Measurements from ENCODE around the gene SMC1B.
"Not testable (repeated sequence)": the region's sequence is repeated elsewhere in the genome, so short reads cannot be mapped to it uniquely, and the experiment has no call there.

SMC1B gene

DNA sequence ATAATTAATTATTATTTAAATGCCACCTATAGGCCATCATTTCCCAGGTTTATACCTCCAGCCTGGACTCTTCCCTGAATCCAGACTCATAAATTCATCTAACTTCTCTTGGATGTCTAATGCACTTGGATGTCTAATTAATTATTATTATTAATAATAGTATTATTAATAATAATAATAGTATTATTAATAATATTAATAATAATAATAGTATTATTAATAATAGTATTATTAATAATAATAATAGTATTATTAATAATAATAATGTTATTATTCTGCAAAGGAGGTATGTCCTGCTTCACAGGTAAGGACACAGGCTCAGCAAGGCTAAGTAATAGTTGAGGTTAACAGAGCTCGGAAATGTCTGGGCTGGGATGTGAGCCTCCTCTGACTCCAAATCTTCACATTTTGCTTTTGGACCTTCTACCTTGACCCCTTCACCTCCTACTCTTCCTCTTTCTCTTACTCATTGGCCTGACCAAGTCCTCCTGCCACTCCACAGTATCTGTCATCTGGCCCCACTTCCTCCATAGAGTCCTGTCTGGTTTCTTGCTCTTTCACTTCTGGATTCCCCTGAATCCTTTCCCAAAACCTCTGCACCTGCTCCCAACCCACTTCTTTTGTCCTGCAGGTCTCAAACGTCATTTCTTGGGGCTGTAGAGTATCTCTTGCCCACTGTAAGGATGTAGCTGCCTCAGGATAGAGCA is 8.1 kb upstream of the SMC1B start:
- no peak for DNase-seq

DNA sequence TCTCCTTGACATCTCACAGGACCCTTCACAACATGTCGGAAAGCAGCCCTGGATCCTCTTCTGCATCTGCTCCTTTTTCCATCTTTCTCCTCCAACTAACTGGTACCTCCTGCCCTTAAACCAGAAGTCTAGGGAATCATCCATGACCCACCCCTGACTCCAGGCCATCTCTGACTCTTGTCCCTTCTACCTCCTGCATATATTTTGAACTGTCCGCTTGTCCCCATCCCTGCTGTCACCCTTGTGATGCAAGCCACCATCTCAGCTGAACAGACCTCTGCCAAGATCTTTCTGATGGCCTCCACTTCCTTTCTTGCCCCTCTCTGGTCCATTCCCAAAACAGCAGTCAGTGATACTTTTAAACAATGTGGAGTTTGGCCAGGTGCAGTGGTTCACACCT is 7.1 kb upstream of the SMC1B start:
- no peak for DNase-seq

DNA sequence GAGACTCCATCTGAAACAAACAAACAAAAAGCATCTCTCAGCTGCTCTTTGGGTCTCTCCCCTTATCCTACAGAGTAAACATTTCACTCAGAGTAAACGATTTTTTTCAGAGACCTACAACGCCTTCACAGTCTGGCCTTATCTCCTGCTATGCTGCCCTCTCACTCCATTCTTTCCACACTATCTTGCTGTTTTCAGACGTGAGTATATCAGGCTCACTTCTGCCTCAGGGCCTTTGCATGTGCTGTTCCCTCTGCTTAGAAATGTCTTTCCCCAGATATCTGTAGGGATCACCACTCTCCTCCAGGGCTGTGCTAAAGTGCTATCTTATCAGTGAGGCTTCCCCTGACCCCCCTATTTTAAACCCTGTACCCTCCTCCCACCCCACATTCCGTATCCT is 6.6 kb upstream of the SMC1B start:
- no peak for DNase-seq

DNA sequence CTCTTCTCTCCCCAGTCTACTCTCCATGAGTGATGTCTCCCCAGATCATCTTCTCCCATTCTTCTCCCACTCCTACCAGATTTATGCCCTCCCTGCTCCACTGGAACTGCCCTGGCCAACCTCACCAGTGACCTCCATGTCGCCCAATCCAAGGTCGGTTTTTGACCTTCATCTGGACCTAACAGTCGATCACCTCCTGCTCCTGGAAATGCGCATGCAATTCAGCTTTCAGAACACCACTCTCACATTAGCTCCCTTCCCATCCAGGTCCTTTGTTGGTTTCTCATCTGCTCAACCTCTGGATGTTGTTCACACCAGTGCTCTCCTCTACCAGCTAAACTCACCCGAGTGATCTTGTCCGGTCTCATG is 5.4 kb upstream of the SMC1B start:
- DNase-seq: no peak

DNA sequence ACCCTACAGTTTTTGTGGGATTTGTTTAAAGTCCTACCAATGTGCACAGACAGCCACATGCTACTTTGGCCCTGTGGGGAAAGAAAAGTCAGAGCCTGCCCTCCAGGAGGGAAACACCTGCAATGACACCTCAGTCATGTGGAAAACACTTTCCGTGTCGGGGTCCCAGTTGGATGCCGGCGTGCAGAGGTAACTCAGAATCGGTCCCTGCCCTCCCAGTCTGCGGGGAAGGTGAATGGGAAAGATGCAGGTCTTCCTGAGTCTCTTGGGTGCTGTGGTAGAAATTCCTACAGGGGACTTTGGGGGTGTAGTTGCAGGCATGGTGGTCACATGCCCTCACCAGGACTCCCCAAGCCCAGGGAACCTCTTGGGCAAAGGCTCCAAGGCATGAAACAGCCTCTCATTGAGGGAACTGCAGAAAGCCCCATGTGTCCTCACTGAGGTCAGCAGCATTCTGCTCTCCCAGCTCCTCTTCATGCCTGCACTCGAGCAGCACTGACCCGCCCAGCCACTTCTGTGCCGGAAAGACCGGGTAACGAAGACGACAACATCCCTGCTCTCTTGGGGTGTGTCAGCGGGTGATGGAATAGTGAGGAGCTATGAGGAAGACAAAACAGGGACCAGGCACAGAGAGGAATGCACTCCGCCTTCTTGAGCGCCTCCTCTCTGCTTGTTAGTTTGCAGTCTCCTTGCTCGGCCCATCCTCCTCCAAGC is 4.8 kb upstream of the SMC1B start:
- DNase-seq: no peak

DNA sequence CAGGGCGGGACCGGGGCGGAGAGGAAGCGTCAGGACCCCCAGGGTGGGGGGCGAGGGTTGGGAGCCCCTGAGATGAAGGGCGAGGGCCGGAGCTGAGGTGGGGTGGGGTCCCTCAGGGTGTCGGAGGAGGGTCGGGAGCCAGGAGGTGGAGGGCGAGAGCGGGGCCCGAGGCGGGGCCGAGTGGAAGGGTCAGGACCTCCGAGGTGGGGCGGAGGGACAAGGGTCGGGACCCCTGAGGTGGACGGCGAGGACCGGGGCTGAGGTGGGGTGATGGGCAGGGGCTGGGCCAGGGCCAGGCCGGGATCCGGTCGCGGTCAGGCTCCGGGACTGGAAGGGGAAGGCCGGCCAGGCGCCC is 409 bp downstream of the SMC1B start:
- no peak for DNase-seq

DNA sequence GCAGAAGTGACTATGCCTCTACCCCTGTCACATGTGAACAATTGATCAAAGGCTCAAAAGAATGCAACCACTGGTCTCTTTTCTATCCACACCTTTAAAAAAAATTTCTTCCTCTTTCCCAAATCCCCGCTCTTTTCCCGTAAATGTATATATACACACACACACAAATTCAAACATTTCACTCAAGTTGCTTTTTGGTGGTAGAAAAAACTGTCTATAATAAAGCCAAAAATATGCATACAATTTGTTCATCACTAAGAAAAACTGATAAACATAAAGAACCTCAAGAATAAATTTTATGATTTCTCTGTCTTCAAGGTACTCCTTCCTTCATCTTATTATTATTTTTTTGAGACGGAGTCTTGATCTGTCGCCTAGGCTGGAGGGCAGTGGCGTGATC is 5.6 kb downstream of the SMC1B start:
- no peak for DNase-seq

DNA sequence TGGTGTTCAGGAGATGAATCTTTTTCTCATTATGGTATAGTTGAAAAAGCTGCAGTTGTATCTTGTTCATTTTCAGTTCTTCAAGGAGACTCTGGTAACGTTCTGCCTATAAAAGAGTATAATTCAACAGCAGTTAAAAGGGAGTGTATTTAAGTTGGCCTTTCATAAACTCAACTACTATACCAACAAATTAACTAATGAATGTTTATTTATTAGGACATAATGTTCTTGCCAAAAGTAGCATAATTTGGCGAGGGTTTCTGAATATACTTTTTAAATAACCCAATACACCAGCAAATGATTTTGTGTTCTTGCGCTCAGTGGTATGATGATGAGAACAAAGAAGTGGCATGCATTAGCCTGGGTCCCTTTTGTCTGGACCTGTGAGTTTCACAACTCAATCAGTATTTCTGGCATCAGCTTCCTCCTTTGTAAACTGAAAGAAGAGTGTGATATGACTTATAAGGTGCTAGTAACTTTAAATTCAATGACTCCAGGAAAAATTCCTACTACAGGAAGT is 10.9 kb downstream of the SMC1B start:
- DNase-seq: no peak

DNA sequence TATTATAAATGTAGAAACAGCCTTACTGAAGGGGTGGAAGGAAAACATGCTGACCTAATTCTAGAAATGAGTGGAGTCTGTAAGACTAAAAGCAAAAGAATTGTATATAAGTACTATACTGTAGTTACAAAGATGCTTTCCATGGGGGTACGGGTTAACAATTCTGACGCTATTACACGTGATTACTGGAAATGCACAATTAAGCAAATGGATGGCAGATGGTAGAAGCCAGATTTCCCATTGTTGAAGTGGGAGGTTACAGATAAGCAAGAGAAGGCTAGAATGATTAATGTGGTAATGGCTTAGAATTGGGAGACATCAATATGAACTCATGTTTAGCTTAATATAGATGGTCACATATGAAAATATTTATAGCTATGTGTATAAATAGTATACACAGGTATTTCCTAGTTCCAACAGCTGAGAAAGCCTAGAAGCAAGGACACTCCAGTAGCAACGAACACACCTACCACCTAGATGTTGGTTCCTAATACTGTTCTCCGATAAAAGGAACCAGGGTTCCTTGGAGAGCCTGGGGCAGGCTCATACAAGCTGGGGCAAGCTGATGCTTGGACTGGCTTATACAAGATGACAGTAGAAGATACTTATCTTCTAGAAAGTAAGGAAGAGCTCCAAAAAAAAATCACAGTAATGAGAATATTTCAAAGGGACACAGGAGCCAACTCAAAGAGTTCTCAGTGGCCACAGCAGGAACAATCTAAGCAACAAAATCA is 13.5 kb downstream of the SMC1B start:
- DNase-seq: peak; percentile 69

DNA sequence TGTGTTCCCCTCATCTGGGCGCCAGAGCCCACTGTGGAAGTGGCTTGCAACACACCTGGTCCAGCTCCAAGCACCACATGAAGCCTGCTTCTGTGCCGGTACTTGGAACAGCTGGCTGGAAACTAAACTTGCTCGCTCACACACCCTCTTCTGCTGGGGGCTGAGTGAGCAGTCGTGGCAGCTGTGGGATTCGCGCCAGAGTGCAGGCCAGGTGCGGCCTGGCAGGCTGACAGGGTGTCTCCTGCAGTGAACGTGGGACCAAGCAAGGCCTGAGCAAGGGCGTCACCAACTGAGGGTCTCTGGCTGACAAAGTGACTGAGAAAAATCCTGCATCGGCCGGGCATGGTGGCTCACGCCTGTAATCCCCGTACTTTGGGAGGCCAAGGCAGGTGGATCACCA is 15.2 kb downstream of the SMC1B start:
- DNase-seq: no peak

DNA sequence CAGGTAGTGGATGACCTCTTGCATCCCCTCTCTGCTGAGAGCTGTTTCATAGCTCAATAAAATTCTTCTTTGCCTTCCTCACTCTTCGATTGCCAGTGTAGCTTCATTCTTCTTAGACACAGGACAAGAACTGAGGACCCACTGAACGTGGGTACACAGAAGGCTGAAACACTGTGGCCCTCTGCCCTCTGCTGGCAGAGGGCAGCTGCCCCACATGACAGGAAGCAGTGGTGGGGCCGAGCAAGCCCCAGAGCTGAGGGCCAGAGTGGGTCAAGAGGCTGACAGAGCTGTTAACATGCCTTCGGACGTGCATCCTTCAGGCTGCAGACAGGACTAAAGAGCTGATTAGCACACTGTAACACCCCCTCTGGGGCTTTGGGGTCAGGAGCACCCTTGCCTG is 15.6 kb downstream of the SMC1B start:
- no peak for DNase-seq

DNA sequence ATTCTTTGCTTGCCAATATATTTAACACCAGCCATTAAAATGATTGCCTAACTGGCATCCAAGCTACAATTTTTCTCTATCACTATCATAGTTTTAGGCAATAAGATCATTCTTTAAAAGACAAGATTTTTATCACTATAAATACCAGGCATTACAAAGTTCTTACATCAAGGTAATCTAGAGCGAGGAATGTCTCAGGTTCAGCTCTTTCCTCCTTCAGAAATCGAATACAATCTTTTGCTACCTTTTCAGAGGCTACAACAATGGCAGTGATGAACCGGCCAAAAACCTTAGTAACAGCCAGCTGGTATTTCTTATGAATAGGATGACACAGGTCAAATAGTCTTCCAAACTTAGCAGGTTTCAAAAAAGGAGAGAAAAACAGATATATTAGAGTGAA is 23.9 kb downstream of the SMC1B start:
- DNase-seq: no peak

DNA sequence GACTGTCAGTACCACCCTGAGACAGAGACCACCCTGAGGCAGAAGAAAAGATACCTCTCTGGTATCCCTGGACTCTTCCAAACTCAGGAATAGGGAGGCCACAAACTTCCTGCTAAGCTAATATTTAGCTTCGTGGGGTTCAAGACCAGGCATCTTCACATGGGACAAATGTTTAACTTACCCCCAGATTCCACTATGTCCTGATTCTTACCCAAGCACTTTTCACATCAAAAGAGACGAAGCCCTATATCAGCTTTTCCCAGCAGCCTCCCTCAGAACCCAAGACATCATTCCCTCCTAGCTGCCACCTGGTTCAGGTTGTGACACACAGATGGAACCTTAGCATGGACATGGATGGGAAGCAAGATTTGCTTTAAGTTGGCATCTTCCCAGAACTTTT is 32.1 kb downstream of the SMC1B start:
- no peak for DNase-seq

DNA sequence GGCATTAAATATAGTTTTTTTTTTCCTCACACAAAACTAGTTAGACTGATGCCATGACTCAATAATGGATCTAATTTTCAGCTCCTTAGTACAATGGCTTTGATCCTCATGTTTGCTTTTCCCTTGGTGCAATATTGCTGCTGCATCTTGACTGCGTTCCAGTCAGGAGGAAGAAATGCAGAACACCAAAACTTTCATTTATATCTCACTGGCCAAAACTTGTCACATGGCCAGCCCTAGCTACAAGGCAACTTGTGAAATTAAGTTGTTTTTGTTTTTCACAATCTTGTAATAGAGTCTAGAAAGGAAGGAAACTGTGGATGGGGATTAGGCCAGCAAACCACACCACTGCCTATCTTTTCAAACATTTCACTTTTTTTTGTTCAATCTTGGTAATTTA is 36.7 kb downstream of the SMC1B start:
- no peak for DNase-seq

DNA sequence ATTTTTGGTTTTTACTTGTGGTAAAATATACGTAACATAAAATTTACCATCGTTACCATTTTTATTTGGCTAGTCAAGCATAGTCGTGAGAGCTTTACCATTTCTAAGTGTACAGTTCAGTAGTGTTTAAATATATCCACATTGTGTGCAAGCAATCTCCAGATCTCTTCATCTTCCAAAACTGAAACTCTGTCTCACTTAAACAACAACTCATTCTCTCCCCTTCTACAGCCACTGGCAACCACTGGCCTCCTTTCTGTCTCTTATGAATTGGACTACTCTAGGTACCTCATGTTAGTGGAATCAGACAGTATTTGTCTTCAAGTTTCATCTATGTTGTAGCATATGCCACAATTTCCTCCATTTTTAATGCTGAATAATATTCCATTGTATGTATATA is 37.4 kb downstream of the SMC1B start:
- DNase-seq: no peak

DNA sequence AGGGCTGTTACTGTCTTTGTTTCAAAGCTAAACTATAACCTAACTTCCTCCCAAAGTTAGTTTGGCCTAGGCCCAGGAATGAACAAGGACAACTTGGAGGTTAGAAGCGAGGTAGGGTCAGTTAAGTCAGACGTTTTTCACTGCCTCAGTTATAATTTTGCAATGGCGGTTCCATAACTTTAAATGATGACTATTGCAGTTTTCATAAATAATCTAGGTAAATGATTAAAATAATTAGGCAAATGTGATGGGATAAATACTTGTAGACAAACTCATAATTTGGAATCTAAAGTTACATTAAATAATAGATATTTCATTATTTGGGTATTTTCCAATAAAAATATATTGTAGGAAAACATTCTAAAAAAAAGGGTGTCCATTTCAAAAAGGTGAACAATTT is 39.8 kb downstream of the SMC1B start:
- not testable (repeated sequence) for DNase-seq

DNA sequence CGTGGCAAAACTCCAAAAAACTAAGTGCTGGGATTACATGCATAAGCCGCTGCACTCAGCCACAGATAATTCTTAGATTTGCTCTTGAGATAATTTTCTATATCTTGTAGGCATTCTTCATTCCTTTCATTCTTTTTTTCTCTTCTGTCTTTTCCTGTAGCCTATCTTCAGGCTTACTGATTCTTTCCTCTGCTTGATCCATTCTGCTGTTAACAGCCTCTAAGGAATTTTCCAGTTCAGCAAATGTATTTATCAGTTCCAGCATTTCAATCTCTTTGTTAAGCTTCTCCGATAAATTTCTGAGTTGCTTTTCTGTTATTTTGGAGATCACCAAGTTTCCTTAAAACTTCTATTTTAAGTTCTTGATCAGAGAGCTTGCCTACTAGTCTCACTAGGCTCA is 46.7 kb downstream of the SMC1B start:
- DNase-seq: no peak

DNA sequence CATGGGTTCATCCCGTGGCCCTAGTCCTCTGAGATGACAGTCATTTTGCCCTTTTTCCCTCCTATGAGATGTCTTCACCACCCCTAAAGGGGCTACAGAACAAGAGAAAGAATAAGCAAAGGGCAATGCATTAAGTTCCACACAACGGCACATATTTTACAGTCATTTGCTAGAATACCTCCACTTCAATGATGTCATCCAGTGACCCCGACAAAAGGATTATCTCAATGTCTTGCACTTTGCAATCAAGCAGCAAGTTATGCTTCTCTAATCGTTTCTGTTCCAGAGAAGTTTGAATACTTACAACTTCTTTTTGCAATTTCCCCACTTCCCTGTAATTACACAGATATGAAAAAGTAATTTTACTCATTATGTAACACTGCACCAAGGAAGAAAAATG is 53.8 kb downstream of the SMC1B start:
- no peak for DNase-seq

DNA sequence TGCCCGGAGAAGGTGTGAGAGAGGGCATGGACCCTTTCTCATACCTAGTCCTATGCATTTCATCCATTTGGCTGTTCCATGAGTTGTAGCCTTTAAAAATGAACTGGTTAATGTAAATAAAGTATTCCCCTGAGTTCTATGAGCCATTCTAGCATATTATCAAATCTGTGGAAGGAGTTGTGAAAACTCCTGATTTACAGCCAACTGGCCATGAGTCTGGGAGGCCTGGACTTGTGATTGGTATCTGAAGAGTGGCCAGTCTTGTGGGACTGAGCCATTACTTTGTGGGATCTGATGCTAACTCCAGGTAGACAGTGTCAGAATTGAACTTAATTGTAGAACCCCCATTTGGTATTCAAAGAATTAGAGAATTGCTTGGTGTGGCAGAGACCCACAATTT is 55.3 kb downstream of the SMC1B start:
- DNase-seq: no peak

DNA sequence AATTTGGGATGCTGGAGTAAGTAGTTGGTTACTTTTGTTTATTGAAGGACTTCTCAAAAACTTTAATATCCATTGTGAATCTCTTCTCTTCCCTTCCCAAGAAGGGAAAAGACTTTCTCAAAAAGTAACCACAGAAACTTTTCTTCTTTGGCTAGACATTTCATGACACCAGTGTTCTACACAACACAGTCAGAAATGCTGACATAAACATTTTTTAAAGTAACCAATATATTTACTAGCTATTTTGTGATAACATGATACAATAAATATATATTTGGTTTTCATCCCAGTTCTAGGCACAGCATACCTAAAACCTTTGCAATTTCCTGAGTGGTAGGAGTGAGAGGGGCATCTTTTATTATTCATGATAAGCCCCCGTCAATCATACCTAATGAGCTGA is 55.9 kb downstream of the SMC1B start:
- no peak for DNase-seq

DNA sequence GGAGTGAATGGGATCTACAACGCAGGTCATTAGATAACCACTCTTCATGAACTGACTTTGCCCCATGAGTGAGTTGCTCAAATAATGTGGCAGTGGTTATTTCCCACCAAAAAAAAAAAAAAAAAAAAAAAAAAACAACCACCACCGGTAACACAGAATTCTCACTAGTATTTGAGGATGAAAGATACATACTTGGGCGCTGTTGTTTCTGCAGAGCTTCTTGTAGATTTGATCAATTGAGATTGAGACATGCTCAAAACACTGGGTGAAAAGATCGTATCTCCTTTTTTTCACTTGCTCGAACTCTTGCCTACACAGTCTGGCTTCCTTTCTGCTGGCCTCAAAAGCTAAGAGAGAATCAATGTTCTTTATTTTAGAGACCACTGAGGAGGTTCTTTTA is 59.6 kb downstream of the SMC1B start:
- no peak for DNase-seq

DNA sequence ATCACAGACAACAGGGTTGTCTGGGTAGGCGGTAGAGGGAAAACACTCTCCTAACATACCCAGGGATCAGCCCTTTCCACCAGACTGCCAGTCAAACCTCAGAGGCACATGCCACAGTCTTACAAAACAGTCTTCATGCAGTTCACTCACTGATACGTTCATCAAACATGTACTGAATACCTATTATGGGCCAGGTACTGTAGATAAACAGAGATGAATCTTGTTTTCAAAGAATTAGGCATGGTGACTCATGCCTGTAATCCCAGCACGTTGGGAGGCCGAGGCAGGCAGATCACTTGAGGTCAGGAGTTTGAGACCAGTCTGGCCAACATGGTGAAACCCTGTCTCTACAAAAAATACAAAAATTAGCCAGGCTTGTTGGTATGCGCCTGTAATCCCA is 60.6 kb downstream of the SMC1B start:
- not testable (repeated sequence) for DNase-seq

DNA sequence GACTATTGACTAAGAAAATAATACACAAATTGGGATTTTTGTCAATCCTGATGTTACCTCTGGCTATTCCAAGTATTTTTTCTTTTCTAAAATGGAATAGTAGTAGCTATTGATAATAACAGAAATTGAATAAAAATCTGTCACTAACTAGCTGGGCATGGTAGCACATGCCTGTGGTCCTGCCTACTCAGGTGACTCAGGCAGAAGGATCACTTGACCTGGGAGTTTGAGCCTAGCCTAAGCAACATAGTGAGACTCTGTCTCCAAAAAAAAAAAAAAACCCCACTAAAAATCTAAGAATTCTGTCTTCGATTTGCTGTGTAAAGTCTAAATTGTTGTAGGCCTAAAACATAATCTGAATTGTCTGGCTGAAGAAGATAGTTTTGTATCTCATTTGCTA is 61.4 kb downstream of the SMC1B start:
- no peak for DNase-seq

DNA sequence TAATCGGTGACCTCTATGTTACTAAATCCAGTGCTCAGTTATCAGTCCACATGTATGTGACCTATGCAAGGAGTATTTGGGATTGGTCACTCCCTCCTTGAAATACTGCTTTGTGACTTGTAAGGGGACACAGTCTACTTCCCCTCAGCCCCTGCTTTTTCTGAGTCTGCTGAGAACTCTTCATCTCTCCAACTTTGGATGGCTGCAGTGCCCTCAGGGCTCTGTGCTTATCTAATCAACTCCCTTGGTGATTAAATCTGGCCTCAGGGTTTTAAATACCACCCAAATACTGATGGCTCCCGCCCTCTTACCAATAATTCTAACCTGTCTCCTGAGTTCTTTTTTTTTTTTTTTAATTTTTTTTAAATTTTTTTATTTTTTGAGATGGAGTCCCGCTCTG is 63.5 kb downstream of the SMC1B start:
- no peak for DNase-seq
